ENCODE data around the gene DGKG.

DGKG gene

DNA sequence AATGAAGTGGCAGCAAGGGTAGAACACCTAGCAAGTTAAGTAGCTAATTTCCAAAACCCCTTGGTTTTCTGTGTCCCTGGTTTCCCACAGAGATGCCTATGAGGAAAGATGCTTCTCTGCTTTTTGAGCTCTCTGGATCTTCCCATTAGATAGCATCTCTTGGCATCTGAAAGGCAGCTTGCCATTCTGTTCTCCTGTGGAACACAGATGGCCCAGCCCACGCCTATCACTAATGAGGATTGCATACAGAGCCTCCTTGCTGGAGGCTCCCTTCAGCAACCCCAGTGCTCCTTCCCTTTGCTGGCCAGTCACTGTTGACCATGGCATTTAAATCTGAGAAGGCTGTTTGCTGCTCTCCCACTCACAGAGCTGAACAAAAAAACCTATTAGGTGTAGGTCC, 218.8 kb downstream of the DGKG start:
- DNase-seq (ENCODE audit: low spot score), result no peak

DNA sequence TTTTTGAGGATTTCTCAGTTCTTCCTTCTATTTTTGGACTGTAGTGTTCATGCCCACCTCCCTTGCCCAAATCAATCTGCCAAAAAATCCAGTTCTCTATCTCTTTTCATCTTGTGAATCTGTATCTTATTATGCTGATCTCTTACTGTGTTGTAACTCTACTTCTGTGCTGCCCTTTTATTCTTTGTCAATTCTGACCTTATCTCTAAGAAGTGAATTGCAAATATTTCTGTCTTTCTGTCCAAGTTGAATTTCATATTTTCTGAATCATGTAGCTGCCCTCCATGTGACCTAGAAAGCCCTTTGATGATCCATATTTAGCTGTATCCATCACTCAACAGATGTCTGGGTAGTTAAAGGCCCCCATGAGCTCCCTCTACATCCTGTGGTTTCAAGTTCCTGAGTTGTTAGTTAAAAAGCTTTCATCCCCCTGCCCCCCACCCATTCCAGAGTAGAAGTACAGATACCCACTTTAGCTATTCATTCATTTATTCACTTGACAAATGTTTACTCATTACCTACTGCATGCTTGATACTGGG, 219.6 kb downstream of the DGKG start:
- DNase-seq (ENCODE audit: low spot score), result no peak

DNA sequence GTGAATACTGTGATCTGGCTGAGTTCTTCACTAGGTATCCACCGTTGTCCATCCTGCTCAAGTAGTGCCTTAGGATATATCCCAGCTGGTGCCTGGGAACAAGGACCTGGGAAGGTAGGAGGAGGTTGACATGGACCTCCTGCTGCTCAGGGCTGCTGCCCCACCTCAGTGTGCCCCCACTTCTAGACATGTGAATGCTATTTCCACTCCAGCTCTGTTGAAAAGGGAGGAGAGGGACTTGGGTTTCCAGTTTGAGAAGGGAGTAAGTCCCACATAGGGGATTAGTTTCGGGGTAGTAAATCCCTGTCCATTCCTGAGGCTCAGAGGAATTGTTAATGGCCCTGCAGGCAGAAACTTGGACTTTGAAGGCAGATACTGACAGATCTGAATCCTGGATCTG, 220.2 kb downstream of the DGKG start:
- DNase-seq (ENCODE audit: low spot score), result no peak

DNA sequence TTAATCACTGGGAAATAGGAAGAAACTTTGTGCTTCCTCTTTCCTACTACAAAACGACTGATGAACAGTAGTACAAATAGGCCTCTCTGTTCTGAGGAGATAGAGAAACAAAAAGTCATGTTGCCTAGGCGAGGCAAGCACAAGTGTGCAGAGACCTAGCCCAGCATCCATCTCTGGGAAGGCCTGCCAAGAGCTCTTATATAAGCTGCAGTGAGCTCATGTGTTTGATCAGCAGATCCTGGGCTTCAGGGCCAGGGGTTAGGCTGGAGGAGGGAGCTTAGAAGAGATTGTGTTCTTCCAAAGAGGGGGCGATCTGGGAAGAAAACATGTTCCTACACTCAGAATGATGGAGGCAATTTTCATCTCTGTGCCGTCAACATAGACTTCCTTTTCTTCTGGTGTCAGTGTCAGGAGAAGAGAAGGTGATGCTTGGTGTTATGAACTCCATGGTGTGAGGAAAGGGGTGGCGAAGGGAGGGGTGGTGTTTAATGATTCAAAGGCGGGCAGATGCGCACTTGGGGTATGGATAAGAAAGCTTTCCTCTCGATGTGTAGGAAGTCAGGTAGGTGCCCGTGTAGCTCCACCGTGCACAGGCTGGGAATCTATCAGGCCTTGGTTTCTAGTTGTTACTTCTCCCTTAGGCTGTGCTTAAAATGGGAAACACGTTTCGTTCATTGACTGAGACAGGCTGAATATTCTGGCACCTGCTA, 223.6 kb downstream of the DGKG start:
- DNase-seq (ENCODE audit: low spot score), result no peak

DNA sequence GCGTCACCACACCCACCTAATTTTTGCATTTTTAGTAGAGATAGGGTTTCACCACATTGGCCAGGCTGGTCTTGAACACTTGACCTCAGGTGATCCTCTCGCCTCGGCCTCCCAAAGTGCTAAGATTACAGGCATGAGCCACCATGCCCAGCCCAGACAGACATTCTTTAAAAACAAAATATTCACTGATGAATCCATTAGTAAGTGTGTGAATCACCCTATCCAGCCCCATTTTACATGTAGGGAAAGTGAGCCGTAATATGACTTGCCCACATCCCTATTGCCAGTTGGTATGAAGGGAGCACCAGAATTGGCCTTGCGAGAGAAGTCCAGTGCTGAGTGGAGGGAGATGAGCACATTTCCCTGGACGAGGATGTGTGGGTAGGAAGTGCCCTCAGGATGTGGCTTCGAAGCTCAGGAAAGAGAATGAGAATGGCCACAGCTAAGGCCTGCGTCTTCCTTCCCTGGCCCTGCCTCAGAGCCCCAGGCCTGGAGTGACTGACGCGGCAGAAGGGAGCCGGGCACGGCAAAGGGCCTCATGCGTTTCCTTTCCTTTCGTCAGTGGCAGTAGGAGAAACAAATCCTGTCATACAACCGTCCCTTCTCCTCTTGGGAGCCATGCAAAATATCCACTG, 224.9 kb downstream of the DGKG start:
- no peak for DNase-seq (ENCODE audit: low spot score)

DNA sequence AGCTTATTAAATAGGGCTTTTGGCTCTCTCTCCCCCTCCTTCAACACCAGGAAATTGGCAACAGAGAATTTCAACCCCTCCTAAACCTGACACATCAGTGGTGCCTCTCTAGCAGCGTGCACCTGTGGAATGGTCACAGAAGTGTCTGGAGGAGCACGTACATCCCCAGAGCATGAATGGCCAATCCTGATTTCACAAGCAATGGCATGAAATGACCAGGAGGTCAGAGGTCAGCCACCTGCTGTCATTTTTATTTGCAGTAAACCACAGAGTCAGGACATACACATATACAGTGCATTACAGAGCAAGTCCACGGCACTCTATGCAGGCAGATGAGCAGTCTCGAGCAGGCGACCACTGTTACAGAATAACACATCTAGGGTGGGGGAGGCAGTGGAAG, 228.1 kb downstream of the DGKG start:
- DNase-seq (ENCODE audit: low spot score), result no peak

DNA sequence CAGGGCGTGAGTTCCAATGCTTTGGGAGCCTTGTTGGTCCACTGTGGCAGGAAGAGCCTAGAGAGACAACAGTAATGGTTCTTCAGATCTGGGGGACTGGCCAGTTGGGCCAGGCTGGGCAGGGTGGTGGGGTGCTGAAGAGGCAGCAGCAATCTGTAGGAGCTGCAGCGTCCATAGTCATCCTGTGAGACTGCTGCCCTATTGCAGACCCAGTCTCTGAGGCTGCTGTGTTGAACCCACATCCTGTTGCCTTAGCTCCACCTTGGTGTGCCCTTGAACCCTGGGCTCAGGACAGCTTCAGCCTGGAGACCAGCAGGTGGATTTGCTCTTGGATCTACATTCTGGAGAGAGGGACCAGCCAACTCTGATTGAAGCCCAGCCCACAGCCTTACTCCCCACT, 229.5 kb downstream of the DGKG start:
- DNase-seq (ENCODE audit: low spot score), result no peak

DNA sequence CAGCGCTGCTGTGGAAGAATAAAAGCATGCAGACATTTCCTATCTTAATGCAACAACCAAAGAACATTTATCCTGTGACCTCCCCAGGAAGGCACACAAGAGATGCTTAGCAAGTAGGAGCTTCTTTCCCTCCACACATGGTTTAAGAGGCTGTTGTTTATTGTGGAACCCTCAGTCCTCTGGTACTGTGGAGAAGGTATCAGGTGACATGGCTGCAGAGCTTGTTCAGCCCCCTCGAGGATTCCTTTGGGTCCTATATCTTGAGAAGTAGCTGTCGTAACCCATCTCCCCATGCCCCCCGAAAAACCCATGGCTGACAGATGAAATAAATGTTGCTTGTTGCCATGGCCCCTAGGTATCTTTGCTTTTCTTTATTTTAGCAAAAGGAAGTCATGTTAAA, 232.8 kb downstream of the DGKG start:
- DNase-seq (ENCODE audit: low spot score), result no peak

DNA sequence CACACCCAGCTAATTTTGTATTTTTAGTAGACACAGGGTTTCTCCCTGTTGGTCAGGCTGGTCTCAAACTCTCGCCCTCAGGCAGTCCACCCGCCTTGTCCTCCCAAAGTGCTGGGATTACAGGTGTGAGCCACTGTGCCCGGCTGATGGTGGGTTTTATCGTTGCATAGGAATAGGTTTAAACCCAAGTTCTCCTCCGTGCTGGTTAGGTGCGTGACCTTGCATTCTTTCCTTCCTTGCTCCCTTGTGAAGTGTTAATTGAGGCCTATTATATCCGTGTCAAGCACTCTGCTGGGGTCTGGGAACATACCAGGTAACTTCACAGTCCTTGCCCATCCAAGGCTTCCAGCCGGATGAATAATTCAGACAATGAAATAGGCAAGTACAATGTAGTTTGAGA, 233.9 kb downstream of the DGKG start:
- no peak for DNase-seq (ENCODE audit: low spot score)

DNA sequence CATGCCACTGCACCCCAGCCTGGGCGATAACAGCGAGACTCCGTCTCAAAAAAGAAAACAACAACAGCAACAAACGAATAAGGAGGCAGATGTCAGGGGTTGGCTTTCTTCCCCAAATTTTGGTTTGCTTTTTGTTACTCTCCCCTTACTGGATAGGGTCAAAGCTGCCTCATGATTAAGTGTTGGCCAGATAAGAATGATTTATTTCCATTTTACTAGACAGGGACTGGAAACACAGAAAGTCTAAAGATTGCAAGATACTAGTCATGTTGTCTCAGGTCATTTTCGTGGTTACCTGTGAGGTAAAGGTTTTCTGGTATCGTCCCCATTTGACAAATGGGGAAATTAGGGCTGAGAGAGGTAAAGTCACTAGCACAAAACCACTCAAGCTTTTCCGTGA, 234.6 kb downstream of the DGKG start:
- DNase-seq (ENCODE audit: low spot score), result no peak

DNA sequence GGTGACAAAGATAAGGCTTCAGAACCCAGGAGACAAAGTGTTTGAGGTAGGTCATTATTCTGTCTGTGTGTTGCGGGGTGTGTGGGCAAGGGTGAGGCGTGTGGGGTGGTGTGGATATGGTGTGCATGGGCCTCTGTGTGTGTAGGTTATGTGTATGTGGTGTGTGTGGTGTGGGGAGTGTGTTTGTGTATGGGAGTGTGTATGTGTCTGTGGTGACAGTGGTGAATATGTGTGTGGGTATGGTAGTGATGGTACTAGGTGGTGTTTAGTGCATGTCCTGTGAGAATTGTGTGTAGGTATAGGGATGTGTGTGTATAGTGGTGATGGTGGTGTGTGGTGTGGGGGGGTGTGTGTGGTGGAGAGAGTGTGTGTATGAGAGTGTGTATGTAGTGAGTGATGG, 236.9 kb downstream of the DGKG start:
- DNase-seq (ENCODE audit: low spot score), result no peak

DNA sequence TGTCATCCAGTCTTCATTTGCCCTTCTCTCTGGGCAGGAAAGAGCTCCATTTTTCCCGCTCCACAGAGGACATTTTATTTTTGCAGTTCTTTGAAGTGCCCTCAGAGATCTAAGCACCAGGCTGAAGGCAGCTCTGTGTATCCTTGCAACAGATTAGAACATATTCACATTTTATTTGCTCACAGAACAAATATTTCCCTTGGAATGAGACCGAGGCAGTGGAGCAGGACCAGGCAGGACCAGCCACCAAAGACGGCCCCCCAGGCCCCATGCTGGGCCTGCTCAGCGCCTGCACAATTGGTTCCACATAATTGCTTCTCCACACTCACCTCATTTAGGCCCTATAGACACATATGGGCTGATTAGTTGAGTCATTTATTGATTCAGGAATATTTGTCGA, 237.4 kb downstream of the DGKG start:
- DNase-seq (ENCODE audit: low spot score), result no peak

DNA sequence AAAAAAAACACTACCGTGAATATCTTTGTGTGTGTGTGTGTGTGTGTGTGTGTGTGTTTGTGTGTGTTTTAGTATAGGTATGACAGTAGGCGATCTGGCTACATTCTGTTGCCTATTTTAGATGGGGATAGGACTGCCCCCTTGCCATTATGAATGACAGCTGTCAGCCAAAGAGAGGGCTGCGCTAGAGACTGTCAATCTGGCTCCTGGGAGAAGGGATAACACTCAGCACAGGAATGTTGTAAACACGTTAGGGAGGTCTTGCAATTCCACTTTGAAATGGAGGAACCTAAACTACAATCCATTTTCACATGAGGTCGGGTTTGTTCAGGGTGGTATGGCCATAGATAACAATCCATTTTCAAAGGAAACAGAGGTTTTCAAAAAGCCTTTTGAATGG, 239.0 kb downstream of the DGKG start:
- DNase-seq (ENCODE audit: low spot score), result no peak

DNA sequence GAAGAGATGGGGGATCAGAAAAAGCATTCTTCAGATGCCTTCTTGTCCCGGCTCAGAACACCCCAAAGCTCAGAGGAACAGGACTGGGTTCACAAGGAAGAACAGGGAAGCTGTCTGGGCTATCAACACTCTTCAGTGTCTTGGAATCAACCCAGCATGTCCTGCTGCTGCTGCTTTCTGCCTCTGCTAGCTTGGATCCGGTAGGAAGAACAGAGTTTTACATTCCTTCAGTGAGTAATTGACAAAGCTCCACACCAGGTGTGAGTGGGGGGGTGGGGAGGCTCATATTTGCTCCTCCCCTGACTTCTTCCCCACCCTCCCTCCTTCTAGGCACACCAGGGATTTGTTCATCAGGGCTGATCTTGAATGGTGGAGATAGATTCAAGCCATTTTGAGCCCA, 240.1 kb downstream of the DGKG start:
- no peak for DNase-seq (ENCODE audit: low spot score)

DNA sequence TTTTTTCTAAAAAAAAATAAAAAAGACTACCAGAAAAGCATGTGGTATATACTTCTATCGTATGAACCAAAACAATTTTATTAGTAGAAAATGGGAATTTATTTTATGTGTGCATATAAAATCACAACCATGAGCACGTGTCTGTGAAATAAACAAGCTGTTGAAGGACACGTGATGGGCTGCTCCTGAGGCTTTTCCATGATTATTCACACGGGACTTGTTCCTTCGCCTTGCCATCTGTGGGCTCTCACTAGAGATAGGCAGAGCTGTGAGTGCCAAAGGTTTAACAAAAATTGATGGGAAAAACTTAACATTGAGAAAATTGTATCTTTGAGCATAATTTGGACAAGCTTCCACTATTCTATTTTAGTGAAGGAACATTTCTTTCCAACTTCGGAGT, 240.8 kb downstream of the DGKG start:
- no peak for DNase-seq (ENCODE audit: low spot score)

DNA sequence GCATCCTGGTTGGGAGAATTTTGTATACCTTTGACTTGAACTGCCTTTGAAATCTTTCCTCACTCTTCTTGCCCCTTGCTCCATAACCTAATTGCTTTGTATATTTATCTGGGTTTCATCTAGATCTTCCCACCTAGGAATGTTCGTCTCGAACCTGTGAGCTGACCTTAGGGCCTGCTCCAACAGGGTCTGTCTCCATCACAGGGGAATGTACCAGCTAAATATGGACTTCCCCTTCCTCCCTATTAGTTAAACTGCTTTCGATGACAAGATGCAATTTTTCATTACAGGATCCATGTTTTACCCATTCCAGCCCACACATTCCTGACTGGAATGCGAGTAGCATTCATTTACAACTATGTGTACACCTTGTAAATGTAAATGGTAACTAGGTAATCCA, 242.5 kb downstream of the DGKG start:
- no peak for DNase-seq (ENCODE audit: low spot score)

DNA sequence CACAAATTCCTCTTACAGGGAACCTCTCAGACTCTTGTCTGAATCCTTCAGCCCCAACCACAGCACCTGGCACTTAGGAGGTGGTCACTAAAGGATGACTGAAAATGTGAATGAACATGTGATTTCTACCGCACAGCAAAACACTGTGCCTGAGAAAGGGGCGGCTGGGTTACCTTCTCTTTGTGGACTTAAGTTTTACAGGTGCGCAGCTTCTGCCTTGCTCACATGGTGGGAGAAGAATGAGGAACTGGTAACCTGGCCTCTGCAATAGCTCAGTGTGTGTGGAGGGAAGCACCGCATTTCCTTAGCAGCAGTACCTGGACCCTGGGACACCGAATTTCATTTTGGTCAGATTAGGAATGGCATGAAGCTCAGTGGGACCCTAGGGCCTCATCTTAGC, 243.3 kb downstream of the DGKG start:
- no peak for DNase-seq (ENCODE audit: low spot score)

DNA sequence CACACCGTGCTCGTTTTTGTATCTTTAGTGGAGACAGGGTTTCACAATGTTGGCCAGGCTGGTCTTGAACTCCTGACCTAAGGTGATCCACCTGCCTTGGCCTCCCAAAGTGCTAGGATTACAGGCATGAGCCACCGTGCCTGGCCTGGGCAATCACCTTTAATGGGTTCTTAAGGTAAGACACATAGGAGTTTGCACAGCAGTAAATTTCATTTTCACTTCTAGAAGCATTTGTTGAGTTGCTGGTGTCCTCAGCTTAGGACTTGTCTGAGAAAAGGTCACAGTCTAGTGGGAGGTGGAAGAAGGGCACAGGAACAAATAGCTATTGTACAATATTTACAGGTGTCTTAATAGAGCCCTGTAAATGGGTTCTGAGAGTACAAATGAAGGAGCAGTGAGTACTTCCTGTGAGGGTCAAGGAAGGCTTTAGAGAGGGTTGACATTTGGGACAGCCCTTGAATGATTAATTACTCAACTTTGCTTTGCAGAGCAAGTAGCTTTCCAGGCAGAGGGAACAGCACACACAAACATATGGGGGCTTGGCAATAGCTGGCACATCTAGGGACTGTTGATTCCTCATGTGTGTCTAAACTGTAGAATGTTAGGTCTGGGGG, 244.4 kb downstream of the DGKG start:
- DNase-seq (ENCODE audit: low spot score), result no peak

DNA sequence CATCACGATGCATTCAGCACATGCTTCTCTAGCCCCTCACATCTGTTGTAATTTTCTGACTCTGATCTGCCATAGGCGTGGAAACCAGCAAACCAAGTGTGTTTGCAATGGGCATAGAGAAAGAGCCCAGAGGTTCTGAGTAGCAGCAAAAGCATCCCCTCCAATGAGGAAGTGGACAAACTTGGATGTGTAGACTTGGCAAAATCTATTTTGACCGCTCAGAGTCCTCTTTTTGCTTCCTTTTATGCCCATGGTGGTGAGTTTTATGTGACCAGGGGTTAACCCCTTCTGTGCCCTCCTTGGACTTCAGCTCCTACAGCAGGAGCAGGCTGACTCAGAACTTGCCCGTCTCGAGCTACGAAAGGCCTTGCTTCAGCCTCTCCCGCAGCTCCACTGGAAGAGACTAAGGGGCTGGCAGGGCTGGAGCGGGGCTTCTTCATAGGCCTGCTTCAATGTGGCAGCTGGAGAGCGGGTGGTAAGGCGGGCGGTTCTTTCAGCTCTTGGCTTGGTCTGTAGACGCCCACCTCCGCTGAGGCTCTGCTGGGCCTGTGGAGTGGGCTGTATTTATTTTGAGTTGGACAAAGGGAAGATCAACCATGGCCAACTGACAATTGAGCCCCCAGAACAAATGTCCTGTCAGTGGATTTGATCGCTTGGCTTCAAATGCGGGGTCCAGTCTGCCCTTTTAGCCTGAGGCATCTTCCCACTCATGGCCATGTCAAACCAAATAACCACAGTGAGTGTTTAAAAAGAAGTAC, 246.6 kb downstream of the DGKG start:
- DNase-seq (ENCODE audit: low spot score), result no peak

DNA sequence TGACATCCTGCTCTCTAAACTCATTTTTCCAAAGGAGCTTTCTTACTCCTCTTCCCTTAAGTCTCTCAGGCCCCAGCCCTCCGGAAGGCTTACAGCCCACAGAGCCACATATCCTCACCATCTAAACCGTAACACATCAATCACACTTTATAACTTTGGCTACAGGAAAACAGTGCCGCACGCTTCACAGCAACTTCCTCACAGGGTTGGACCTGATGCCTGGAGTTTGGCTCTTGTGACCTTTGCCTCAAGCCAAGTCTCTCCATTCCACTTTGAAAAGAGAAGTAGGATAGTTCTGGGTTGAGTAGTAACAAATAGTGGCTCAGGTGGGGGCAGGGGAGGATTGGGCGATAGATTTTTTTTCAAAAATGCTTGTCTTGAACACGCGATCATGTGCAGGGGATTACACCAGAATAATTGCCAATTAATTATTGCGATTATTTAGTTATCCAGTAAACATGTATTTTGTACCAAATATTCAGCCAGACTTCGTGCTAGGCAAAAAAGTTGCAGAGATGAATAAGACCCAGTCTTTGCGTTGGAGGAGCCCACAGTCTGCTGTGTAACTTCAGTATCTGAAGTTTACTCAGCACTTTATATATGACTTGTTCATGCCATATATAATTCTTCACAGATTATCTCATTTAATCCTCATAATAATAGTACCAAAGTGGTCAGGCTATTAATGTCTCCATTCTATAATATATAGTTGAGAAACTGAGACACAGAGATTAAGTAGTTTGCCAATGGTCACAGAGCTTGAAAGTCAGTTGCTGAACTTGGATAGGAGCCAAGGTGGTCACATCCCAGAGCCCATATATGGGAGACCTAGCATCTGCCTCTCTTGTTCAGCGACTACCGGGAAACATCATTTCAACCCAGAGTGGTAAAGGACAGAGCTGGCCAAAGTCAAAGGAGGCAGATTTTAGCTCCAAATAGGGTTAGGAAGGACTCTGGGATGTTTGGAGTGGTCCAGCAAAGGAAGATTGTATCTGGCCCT, 250.8 kb downstream of the DGKG start:
- peak; percentile 62 for DNase-seq (ENCODE audit: low spot score)

All from activated CD4-positive, alpha-beta T cell treated with anti-CD3 and anti-CD28 coated beads, Interleukin-2, Interleukin-4, amounts not matched to agents 100 ng/mL and 50 ng/mL, durations not matched to agents 16 hours and 8 hours (primary cell).